B cell (primary cell): ENCODE results near the gene ERGIC1.

ENCODE experiments used
- EZH2 ChIP-seq: IDR thresholded peaks from 2 replicates; pipeline ENCODE4 v1.6.1; 2012; ENCODE audit warnings: borderline replicate concordance, low read depth, mild to moderate bottlenecking, moderate library complexity, low read length; ENCODE audit not compliant: insufficient read depth, poor library complexity, severe bottlenecking
- TF ChIP-seq, protein P1 (sequence below): fragments of 200-600 bp; IDR thresholded peaks from one replicate; pipeline ENCODE4 v1.8.0; 2022; ENCODE audit warnings: antibody characterized with exemption, mild to moderate bottlenecking

DNA sequence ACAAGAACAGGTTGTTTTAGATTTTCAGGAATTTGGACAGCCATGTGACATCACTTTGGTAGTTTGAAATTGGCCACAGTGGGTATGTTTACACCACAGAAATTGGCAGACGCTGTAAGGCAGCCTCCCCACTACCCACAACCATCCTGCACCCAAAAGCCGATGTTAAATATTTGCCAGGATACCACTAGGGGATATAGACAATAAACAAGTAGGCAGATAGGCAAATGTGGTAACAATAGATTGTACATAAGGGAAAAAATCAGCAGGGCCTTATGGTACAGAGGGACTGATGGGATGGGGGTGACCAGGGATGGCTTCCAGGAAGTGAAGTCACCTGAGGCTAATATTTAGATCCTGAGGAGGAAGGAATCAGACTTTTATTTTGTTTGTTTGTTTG lies 31.9 kb upstream of the ERGIC1 start:
- TF ChIP-seq, protein P1, sequence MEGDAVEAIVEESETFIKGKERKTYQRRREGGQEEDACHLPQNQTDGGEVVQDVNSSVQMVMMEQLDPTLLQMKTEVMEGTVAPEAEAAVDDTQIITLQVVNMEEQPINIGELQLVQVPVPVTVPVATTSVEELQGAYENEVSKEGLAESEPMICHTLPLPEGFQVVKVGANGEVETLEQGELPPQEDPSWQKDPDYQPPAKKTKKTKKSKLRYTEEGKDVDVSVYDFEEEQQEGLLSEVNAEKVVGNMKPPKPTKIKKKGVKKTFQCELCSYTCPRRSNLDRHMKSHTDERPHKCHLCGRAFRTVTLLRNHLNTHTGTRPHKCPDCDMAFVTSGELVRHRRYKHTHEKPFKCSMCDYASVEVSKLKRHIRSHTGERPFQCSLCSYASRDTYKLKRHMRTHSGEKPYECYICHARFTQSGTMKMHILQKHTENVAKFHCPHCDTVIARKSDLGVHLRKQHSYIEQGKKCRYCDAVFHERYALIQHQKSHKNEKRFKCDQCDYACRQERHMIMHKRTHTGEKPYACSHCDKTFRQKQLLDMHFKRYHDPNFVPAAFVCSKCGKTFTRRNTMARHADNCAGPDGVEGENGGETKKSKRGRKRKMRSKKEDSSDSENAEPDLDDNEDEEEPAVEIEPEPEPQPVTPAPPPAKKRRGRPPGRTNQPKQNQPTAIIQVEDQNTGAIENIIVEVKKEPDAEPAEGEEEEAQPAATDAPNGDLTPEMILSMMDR = no peak
- no peak for TF ChIP-seq EZH2
